ENCODE results near the gene SERPINB8.

Gene SERPINB8

DNA sequence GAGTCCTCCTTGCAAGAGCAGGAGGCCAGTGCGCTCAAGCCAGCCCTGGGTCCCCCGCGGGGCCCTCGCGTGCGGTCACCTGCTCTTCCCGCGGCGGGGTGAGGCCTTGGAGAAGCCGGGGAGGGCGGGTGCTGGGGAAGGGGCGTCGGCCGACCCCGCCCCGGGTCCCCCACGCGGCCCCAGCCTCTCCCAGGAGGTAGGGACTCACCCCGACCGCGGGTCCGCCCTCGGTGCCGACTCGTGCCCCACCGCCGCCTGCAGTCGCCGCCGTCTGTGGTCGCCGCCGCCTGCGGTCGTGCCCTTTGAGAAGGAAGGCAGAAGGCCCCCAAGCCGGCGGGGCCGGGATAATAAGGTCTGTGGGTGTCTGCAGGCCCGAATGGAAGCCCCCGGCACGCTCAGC is 32.7 kb downstream of the SERPINB8 start:
- Histone ChIP-seq H3K27ac (replicated peaks) (no peak overlapping the region), H3K27me3 (ENCODE audit: insufficient read depth, poor library complexity, severe bottlenecking) (no peaks in the 10 kb centered on the region), H3K4me3 (replicated peaks; ENCODE audit: insufficient read depth, low read length) (no peak overlapping the region)
- DNase-seq (ENCODE audit: low read depth in 1 of 2, low spot score in 1 of 2): no peak
- TF ChIP-seq POLR2AphosphoS5 (IDR thresholded peaks at IDR 0.05; ENCODE audit: low read depth): no peak
- TF ChIP-seq GABPA (IDR thresholded peaks at IDR 0.05; ENCODE audit: low read depth): no peak
- TF ChIP-seq, protein P1, sequence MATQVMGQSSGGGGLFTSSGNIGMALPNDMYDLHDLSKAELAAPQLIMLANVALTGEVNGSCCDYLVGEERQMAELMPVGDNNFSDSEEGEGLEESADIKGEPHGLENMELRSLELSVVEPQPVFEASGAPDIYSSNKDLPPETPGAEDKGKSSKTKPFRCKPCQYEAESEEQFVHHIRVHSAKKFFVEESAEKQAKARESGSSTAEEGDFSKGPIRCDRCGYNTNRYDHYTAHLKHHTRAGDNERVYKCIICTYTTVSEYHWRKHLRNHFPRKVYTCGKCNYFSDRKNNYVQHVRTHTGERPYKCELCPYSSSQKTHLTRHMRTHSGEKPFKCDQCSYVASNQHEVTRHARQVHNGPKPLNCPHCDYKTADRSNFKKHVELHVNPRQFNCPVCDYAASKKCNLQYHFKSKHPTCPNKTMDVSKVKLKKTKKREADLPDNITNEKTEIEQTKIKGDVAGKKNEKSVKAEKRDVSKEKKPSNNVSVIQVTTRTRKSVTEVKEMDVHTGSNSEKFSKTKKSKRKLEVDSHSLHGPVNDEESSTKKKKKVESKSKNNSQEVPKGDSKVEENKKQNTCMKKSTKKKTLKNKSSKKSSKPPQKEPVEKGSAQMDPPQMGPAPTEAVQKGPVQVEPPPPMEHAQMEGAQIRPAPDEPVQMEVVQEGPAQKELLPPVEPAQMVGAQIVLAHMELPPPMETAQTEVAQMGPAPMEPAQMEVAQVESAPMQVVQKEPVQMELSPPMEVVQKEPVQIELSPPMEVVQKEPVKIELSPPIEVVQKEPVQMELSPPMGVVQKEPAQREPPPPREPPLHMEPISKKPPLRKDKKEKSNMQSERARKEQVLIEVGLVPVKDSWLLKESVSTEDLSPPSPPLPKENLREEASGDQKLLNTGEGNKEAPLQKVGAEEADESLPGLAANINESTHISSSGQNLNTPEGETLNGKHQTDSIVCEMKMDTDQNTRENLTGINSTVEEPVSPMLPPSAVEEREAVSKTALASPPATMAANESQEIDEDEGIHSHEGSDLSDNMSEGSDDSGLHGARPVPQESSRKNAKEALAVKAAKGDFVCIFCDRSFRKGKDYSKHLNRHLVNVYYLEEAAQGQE (IDR thresholded peaks at IDR 0.05; ENCODE audit: insufficient replicate concordance, low read depth): no peak
- no peak for TF ChIP-seq SPI1 (IDR thresholded peaks at IDR 0.05; ENCODE audit: borderline replicate concordance, low read depth)
- TF ChIP-seq, protein P2, sequence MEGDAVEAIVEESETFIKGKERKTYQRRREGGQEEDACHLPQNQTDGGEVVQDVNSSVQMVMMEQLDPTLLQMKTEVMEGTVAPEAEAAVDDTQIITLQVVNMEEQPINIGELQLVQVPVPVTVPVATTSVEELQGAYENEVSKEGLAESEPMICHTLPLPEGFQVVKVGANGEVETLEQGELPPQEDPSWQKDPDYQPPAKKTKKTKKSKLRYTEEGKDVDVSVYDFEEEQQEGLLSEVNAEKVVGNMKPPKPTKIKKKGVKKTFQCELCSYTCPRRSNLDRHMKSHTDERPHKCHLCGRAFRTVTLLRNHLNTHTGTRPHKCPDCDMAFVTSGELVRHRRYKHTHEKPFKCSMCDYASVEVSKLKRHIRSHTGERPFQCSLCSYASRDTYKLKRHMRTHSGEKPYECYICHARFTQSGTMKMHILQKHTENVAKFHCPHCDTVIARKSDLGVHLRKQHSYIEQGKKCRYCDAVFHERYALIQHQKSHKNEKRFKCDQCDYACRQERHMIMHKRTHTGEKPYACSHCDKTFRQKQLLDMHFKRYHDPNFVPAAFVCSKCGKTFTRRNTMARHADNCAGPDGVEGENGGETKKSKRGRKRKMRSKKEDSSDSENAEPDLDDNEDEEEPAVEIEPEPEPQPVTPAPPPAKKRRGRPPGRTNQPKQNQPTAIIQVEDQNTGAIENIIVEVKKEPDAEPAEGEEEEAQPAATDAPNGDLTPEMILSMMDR (IDR thresholded peaks at IDR 0.05; ENCODE audit: insufficient read depth, low read length): no peak

DNA sequence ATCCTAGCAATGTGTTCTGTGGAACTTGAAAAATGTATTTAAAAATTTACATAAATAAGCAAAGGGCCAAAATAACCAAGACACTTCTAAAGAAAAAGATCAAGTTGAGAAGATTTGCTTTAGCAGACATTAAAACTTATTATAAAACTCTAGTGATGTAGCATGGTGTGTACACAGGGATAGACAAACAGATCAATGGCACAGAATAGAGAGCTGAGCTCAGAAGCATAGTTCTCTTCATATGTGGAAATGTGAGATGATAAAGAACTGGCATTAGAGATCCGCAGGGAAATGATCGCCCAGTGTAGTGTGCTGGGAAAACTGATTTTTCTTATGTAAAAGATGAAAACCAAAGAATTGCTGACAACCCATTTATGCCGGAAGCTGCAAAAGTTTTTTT is 39.4 kb downstream of the SERPINB8 start:
- Histone ChIP-seq H3K4me3 (replicated peaks; ENCODE audit: insufficient read depth, low read length) (no peak overlapping the region), H3K27me3 (ENCODE audit: insufficient read depth, poor library complexity, severe bottlenecking) (no peaks in the 10 kb centered on the region), H3K27ac (replicated peaks) (no peak overlapping the region)
- no peak for DNase-seq (ENCODE audit: low read depth in 1 of 2, low spot score in 1 of 2)
- TF ChIP-seq SPI1 (IDR thresholded peaks at IDR 0.05; ENCODE audit: borderline replicate concordance, low read depth) (no peak), GABPA (IDR thresholded peaks at IDR 0.05; ENCODE audit: low read depth) (no peak), POLR2AphosphoS5 (IDR thresholded peaks at IDR 0.05; ENCODE audit: low read depth) (no peak)
- TF ChIP-seq, protein P2 (IDR thresholded peaks at IDR 0.05; ENCODE audit: insufficient read depth, low read length): no peak
- TF ChIP-seq, protein P1 (IDR thresholded peaks at IDR 0.05; ENCODE audit: insufficient replicate concordance, low read depth): no peak

DNA sequence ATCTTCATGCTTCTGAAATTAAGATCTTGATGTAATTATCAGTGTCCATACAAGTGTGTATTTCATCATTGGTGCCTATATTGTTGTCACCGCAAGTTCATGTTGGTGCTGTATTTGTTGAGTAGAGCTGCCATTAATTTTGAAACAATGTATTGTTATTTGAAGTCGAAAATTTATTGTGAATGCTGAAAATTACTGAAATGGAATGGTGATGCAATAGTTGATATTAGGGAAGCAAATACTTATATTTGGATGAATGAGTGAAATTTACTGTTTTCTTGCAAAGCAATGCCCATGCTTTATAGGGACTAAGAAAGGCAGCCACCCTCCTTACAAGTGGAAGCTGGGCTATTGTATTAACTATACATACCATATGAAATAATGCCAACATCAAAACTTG is 41.6 kb downstream of the SERPINB8 start:
- no peak for DNase-seq (ENCODE audit: low read depth in 1 of 2, low spot score in 1 of 2)
- H3K27me3 ChIP-seq (ENCODE audit: insufficient read depth, poor library complexity, severe bottlenecking): no peaks in the 10 kb centered on the region
- H3K27ac ChIP-seq (replicated peaks): no peak overlapping the region
- no peak overlapping the region for H3K4me3 ChIP-seq (replicated peaks; ENCODE audit: insufficient read depth, low read length)
- TF ChIP-seq GABPA (IDR thresholded peaks at IDR 0.05; ENCODE audit: low read depth) (no peak), POLR2AphosphoS5 (IDR thresholded peaks at IDR 0.05; ENCODE audit: low read depth) (no peak), SPI1 (IDR thresholded peaks at IDR 0.05; ENCODE audit: borderline replicate concordance, low read depth) (no peak)
- TF ChIP-seq, protein P2 (IDR thresholded peaks at IDR 0.05; ENCODE audit: insufficient read depth, low read length): no peak
- TF ChIP-seq, protein P1 (IDR thresholded peaks at IDR 0.05; ENCODE audit: insufficient replicate concordance, low read depth): no peak

Measured in HL-60 (cell line).